ENCODE measurements around the gene NEIL1.
"Not testable (repeated sequence)": the region's sequence is repeated elsewhere in the genome, so short reads cannot be mapped to it uniquely, and the experiment has no call there.

- not testable (repeated sequence) for TF ChIP-seq CTCF, POLR2A (IDR thresholded peaks at IDR 0.05)
Observed at GRCh38 chr15:75302753-75303152, 44.1 kb upstream of the NEIL1 start.
